HG03196 (cell line): Measurements from ENCODE around the gene ATP6V1A.
A peak's percentile ranks its signal among the peaks of the same experiment; 100 is the strongest.
"Not testable (repeated sequence)": the region's sequence is repeated elsewhere in the genome, so short reads cannot be mapped to it uniquely, and the experiment has no call there.

Source experiments
- ATAC-seq: cut with Tn5 transposase; IDR thresholded peaks from one replicate; pipeline ENCODE4 v1.9.1; 2021; ENCODE audit not compliant: unreplicated experiment

ATP6V1A gene

GRCh38 chr3:113812854-113813253 lies 66.0 kb downstream of the ATP6V1A start:
- ATAC-seq, result no peak

GRCh38 chr3:113819866-113820265 lies 73.0 kb downstream of the ATP6V1A start:
- ATAC-seq, result no peak

GRCh38 chr3:113825090-113825489 lies 78.3 kb downstream of the ATP6V1A start:
- peak; percentile 57 for ATAC-seq

GRCh38 chr3:113828600-113828999 lies 81.8 kb downstream of the ATP6V1A start:
- ATAC-seq, result peak; percentile 33

- no peak for ATAC-seq
Measured at GRCh38 chr3:113829576-113830354, 82.9 kb downstream of the ATP6V1A start.

GRCh38 chr3:113831103-113831355 lies 84.2 kb downstream of the ATP6V1A start:
- ATAC-seq, result no peak

- ATAC-seq, result no peak
Measured at GRCh38 chr3:113832477-113833164, 85.8 kb downstream of the ATP6V1A start.

GRCh38 chr3:113834983-113835382 lies 88.1 kb downstream of the ATP6V1A start:
- ATAC-seq, result no peak

GRCh38 chr3:113838631-113839209 lies 91.9 kb downstream of the ATP6V1A start, which contains the start of gene GRAMD1C:
TSS of gene GRAMD1C (plus strand) at chr3:113838788. CDS start at chr3:113838910, 122 bp downstream.
- ATAC-seq, result peak; percentile 94

- no peak for ATAC-seq
Measured at GRCh38 chr3:113839551-113839950, 92.7 kb downstream of the ATP6V1A start.

GRCh38 chr3:113844622-113845222 lies 97.9 kb downstream of the ATP6V1A start:
- no peak for ATAC-seq

GRCh38 chr3:113847247-113847646 lies 100.4 kb downstream of the ATP6V1A start:
- ATAC-seq, result no peak

- no peak for ATAC-seq
Measured at GRCh38 chr3:113847664-113848461, 101.0 kb downstream of the ATP6V1A start.

GRCh38 chr3:113849071-113849470 lies 102.2 kb downstream of the ATP6V1A start:
- ATAC-seq, result not testable (repeated sequence)

- ATAC-seq, result not testable (repeated sequence)
Measured at GRCh38 chr3:113849841-113850240, 103.0 kb downstream of the ATP6V1A start.

- not testable (repeated sequence) for ATAC-seq
Measured at GRCh38 chr3:113850391-113850790, 103.6 kb downstream of the ATP6V1A start.

- ATAC-seq, result no peak
Measured at GRCh38 chr3:113852506-113852905, 105.7 kb downstream of the ATP6V1A start.
